GM18511 (cell line): Measurements from ENCODE around the gene SHD.
"Not testable (repeated sequence)": the region's sequence is repeated elsewhere in the genome, so short reads cannot be mapped to it uniquely, and the experiment has no call there.

Experiments used
- ATAC-seq: cut with Tn5 transposase; IDR thresholded peaks from one replicate; pipeline ENCODE4 v1.9.1; 2021; ENCODE audit warnings: mild to moderate bottlenecking, moderate library complexity; ENCODE audit not compliant: unreplicated experiment

SHD gene

DNA sequence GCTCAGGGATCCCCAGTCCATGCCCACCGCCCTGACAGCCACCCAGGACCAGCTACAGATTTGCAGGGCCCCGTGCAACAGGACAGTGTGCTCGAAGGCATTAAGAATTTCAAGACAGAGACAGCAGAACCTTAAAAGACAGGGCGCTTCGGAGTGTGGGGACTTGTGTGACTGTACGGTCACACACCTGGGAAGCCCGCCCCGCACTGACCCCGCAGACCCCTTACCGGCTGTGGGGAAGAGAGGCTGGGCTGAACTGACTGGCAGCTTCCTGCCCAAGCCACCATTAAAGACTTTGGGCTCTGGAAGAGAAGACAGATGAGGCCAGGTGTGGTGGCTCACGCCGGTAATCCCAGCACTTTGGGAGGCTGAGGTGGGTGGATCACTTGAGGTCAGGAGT is 45.2 kb downstream of the SHD start:
- no peak for ATAC-seq

DNA sequence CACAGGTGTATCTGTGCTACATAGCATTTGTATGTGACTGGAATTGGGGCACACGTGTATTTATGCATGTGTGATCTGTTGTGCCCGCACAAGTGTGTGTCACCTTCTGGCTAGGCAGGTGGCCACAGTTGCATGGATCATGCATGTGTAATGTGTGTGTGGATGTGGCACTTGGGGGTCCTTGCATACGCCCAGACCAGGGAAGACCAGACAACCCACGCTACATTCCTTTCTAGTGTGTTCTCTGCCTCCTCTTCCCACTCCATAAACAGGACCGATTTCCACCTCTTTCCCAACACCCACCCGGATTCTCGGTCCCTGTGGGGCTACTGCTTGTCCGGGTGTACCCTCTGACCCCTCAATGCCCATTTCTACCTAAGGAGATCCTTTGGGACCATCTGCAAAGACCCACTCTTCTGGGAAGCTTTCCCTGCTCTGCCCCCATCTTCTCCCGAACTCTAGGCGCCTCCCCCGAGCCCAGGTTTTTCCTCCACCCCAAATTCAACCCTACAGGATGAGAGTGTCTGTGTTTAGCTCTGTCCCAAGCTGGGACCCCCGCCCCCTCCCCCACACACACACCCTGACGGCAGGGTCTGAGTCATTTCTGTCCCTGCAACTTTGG is 47.3 kb downstream of the SHD start:
- ATAC-seq: no peak

DNA sequence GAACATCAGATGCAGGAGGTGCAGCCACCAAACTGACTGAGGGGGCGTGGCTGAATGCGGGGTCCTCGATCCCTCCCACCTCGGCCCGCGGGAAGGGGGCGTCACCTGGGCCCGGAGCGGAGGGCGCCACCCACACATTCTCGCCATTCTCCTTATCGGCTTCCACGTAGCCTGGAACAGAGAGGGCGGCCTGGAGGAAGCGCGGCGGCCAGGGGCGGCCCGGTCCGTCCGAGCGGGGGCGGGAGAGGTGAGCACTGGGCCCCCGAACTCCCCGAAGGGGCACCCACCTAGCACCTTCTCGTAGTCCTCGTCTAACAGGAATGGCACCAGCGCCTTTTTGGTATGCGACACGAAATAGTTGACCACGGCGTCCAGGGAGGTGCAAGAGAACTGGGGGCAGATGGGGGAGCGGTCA is 47.8 kb downstream of the SHD start:
- no peak for ATAC-seq

DNA sequence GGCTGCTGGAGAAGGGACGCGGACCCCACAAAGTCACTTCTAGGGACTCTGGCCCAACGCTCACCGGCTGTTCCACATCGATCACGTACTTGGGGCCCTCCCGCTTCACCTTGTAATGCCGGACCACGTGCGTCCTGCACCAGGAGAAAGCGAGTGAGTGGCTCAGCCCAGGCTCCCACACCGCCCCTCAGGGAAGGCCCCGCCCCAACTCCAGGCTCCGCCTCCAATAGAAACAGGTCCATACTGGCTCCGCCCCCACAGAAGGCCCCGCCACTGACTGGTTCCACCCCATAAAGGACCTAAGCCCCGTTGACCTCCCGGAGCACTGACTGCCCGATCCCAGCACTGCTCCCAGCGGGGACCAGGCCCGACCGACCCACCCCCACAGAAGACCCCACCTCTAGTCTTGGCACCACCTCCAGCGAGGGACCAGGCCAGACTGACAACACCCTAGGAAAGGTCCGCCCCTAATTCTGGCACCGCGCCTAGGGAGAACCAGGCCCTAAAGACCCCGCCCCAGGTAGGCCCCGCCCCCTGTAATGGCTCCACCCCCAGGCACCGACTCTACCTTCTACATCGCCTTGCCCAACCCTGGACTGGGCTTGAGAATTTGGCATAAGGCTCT is 48.3 kb downstream of the SHD start:
- ATAC-seq: no peak

DNA sequence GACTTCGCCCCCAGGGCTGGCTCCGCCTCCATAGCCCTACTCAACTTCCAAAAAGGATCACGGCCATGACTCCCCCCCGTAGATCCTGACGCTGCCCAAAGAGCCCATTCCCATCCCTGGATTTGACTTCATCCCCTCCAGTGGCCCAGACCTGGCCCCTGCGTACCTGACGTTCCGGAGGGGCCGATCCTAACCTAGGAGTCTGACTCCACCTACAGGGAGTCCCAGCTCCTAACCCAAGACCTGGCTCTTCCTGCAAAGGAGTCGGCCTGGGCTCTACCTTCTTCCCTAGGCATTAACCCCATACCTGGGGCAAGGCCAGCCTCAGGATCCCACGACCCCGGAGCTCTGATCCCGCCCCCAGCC is 48.8 kb downstream of the SHD start:
- ATAC-seq: peak; percentile 19

DNA sequence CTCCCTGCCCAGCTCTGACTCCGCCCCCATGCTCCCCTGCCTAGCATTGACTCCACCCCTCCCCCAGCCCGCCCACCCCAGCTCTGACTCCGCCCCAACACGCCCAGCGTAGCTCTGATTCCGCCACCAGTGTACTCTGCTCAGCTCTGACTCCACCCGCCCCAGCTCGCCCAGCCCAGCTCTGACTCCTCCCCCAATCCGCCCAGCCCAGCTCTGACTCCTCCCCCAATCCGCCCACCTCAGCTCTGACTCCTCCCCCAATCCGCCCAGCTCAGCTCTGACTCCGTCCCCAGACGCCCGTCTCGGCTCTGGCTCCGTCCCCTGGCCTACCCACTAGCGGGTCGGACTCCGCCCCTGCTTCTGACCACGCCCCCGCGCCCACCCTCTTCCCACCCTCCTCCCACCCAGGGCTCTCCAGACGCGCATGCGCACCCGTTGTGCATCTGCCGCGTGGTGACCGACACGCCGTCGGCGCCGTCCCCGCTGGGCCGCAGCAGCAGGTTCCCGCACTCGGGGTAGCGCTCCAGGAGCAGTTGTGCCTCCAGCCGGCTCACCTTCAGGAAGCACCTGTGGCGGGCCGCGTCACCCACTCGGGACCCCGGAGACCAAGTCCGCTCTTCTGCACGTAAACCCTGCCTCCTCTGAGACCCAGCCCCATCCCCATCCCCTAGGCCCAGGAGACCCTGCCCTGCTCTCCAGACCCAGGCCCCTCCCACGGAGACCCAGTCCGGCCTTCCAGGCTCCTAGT is 49.4 kb downstream of the SHD start:
- peak; percentile 75 for ATAC-seq

DNA sequence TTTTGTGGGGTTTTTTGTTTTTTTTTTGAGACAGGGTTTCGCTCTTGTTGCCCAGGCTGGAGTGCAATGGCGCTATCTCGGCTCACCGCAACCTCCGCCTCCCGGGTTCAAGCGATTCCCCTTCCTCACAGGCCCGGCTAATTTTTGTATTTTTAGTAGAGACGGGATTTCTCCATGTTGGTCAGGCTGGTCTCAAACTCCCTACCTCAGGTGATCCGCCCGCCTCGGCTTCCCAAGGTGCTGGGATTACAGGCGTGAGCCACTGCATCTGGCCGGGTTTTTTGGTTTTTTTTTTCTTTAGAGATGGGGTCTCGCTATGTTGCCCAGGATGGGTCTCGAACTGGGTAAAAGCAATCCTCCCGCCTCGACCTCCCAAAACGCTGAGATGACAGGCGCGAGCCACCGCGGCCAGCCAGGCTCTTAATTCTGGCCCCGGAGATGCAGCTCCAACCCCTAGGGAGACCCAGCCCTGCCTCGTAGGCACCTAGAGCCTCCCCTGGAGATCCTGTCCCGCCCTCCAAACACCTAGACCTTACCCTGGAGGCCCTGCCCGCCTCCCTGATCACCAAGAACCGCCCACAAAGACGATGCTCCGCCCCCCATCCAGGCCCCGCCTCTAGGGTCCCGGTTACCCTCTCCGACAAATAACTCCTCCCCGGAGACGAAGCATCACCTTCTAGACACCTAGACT is 50.1 kb downstream of the SHD start:
- ATAC-seq: not testable (repeated sequence)

DNA sequence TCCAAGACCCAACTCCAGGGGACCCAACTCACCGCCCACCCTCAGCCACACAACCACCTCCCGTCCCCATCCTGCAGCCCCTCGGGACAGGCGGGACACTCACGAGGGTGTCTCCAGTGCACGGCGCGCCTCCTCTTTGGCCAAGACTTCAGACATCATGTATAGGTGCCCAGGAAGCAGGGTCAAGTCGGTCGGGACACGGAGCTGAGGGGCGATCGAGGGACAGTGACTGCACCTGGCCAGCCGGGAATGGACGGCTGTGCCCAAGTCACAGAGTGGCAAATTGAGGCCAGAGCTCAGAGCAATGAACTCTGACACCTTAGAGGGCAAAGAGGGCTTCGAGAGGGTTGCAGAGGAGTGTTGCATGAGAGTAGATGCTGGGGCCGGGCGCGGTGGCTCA is 50.8 kb downstream of the SHD start:
- ATAC-seq: no peak

DNA sequence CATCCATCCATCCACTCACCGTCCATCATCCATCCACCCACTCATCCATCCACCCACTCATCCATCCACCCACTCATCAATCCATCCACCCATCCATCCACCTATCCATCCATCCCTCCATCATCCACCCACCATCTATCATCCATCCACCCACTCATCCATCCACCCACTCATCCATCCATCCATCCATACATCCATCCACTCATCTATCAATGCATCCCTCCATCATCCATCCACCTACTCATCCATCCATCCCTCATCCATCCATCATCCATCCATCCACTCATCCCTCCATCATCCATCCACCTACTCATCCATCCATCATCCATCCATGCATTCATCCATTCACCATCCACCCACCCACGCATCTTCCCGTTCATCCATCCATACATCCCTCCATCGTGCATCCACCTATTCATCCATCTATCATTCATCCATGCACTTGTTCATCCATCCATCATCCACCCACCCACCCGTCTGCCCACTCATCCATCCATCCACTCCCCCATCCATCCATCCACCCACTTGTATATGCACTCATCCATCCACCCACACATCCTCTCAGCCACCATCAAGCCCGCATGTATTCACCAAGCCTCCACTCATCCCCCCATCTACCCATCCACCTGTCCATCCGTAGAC is 56.0 kb downstream of the SHD start:
- ATAC-seq: no peak

DNA sequence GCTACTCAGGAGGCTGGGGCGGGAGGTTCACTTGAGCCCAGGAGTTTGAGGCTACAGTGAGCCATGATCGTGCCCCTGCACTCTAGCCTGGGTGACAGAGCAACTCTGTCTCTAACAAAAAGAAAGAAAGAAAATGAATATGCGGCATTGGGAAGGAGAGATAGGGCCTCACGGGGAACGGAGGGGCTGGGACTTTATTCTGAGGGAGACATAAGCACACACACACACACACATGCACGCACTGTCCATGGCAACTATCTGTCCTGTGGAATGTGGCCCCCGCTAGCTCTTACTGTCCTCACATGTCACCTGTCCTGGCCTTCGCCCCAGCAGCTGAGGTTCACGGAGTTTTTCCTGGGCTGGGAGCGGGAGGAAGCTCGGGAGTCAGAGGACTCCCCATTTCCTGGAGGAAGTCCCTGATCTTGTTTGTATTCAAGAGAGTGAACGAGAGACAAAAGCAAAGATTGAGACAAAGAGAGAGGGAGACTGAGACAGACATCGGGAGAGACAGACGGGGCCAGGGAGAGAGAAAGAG is 58.9 kb downstream of the SHD start:
- ATAC-seq: no peak

DNA sequence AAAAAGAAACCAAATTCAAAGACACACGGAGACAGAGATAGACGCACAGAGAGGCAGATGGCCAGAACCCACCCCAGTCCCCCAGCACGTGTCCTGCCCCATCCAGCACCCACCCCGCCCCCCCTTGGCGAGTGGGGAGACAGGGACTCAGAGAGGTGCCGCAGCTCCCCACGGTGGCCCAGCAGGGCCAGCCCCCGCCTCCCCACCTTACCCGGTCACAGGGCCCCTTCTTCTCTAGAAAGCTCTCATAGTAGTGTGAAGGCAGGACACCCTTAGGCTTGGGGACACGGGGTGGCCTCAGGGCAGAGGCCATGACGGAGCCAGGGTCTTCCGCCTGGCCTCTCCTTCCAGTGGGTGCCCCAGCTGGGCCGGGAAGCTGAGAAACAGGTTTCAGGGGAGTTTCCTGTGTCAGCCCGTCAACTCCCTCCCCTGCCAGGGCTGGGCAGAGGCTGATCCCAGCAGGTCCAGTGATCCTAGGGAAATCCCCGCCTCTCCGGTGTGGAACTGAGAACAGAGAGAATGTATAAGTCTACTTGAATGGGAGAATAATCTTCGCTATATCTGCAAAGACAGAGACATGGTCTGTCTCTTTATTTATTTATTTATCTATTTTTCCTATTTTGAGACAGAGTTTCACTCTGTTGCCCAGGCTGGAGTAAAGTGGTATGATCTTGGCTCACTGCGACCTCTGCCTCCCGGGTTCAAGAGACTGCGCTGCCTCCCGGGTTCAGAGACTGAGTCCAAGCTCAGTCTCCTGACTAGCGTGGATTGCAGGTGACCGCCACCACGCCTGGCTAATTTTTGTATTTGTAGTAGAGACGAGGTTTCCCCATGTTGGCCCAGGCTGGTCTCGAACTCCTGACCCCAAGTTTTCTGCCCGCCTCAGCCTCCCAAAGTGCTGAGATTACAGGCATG is 59.6 kb downstream of the SHD start, which contains the start of gene STAP2:
Gene STAP2, minus strand, starts transcription at position 387 of the 915 bp plus-strand sequence. Its CDS starts 74 bp downstream, at position 313.
- no peak for ATAC-seq
